H4 (cell line): ENCODE results near the gene MAP1B. TPM values are rescaled to one million over a fixed set of nuclear protein-coding genes. Genes with fewer than 3 reads are reported as not detected.

Experiments used
- DNase-seq: peaks from one replicate; pipeline ENCODE4 v3.0.0-alpha.2; 2015; ENCODE audit warnings: low spot score
- total RNA-seq: library from RNA; depleted of rRNA; stranded (reverse); fragments of >200 nt; shearing (Covaris generic); gene quantifications from 2 replicates; pipeline ENCODE4 v1.2.3, GENCODE V29; 2014

The MAP1B gene
- total RNA-seq, 1 experiment from 2014 or later: 50.3 TPM

GRCh38 chr5:72189146-72189545, 81.9 kb downstream of the MAP1B start:
- DNase-seq: no peak

GRCh38 chr5:72191404-72191803, 84.1 kb downstream of the MAP1B start:
- DNase-seq: no peak

- no peak for DNase-seq
These were observed 87.6 kb downstream of the MAP1B start for GRCh38 chr5:72194846-72195245.

- no peak for DNase-seq
These were observed 88.3 kb downstream of the MAP1B start for GRCh38 chr5:72195581-72195980.

- no peak for DNase-seq
These were observed 90.1 kb downstream of the MAP1B start for GRCh38 chr5:72197393-72197792.

GRCh38 chr5:72199681-72200080, 92.4 kb downstream of the MAP1B start:
- no peak for DNase-seq

- no peak for DNase-seq
These were observed 95.1 kb downstream of the MAP1B start for GRCh38 chr5:72202331-72202825.

GRCh38 chr5:72203251-72203845, 96.1 kb downstream of the MAP1B start:
- DNase-seq: no peak

GRCh38 chr5:72204946-72205345, 97.7 kb downstream of the MAP1B start:
- no peak for DNase-seq

GRCh38 chr5:72205431-72206009, 98.2 kb downstream of the MAP1B start:
- no peak for DNase-seq

GRCh38 chr5:72206160-72206559, 98.9 kb downstream of the MAP1B start:
- DNase-seq: no peak

GRCh38 chr5:72206994-72207393, 99.7 kb downstream of the MAP1B start:
- no peak for DNase-seq

- DNase-seq: no peak
These were observed 101.2 kb downstream of the MAP1B start for GRCh38 chr5:72208324-72208926.

- no peak for DNase-seq
These were observed 102.2 kb downstream of the MAP1B start for GRCh38 chr5:72209147-72210115.

- DNase-seq: peak; percentile 15
These were observed 103.8 kb downstream of the MAP1B start for GRCh38 chr5:72210888-72211678.

- no peak for DNase-seq
These were observed 104.9 kb downstream of the MAP1B start for GRCh38 chr5:72212171-72212570.

- DNase-seq: no peak
These were observed 106.2 kb downstream of the MAP1B start for GRCh38 chr5:72213482-72213881.

- no peak for DNase-seq
These were observed 106.9 kb downstream of the MAP1B start for GRCh38 chr5:72214168-72214567.

- no peak for DNase-seq
These were observed 109.5 kb downstream of the MAP1B start for GRCh38 chr5:72216756-72217155.

GRCh38 chr5:72221099-72221498, 113.8 kb downstream of the MAP1B start:
- DNase-seq: no peak

- DNase-seq: no peak
These were observed 114.3 kb downstream of the MAP1B start for GRCh38 chr5:72221541-72221940.
